Mononuclear cell (primary cell): Measurements from ENCODE around the gene RNF224. TPM values are rescaled to one million over a fixed set of nuclear protein-coding genes. Genes with fewer than 3 reads are reported as not detected.

ENCODE experiments used
- H3K27me3 ChIP-seq: 2 replicates; pipeline ENCODE4 v1.6.0; 2011; ENCODE audit warnings: low read length, control low read depth; ENCODE audit not compliant: insufficient read depth
- H3K4me1 ChIP-seq: 2 replicates; pipeline ENCODE4 v1.5.1; 2011; ENCODE audit warnings: mild to moderate bottlenecking, low read length, control low read depth; ENCODE audit not compliant: insufficient read depth
- H3K4me3 ChIP-seq: 2 replicates; pipeline ENCODE4 v1.5.1; 2011; ENCODE audit warnings: mild to moderate bottlenecking, low read length, moderate library complexity
- H3K9me3 ChIP-seq: 2 replicates; pipeline ENCODE4 v1.5.1; 2011; ENCODE audit warnings: low read depth, mild to moderate bottlenecking, control low read depth, low read length
- total RNA-seq: library from RNA; depleted of rRNA; stranded (reverse); fragments of >200 nt; gene quantifications from one replicate; pipeline ENCODE4 v1.2.3, GENCODE V29; 2012

RNF224 gene
- total RNA-seq, 1 donor, result 0.10 TPM

DNA sequence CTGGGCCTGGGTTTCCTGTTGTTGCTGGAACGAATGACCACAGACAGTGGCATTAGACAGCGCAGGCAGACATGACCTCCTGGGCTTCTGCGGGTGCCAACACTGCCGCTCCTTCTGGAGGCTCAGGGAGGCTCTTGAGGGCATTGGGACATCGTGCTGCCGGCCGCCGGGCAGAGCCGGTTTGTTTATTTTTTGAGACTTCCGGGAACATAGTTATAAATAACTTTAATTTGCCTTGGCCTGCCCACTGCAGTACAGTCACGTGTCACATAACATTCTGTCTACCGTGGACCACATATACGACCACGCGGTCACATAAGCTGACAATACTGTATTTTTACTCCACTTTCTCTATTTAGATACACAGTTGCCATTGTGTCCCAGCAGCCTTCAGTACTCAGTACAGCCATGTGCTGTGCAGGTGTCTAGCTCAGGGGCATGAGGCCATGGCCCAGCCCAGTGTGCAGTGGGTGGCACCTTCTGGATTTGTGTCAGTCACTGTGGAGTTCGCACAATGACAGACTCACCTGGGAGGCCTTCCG is 42.0 kb downstream of the RNF224 start:
- H3K4me3 ChIP-seq, result no peak overlapping the region
- no peaks in the 10 kb centered on the region for H3K9me3 ChIP-seq
- peaks cover 26% of the 10 kb centered on the region for H3K4me1 ChIP-seq
- no peaks in the 10 kb centered on the region for H3K27me3 ChIP-seq

DNA sequence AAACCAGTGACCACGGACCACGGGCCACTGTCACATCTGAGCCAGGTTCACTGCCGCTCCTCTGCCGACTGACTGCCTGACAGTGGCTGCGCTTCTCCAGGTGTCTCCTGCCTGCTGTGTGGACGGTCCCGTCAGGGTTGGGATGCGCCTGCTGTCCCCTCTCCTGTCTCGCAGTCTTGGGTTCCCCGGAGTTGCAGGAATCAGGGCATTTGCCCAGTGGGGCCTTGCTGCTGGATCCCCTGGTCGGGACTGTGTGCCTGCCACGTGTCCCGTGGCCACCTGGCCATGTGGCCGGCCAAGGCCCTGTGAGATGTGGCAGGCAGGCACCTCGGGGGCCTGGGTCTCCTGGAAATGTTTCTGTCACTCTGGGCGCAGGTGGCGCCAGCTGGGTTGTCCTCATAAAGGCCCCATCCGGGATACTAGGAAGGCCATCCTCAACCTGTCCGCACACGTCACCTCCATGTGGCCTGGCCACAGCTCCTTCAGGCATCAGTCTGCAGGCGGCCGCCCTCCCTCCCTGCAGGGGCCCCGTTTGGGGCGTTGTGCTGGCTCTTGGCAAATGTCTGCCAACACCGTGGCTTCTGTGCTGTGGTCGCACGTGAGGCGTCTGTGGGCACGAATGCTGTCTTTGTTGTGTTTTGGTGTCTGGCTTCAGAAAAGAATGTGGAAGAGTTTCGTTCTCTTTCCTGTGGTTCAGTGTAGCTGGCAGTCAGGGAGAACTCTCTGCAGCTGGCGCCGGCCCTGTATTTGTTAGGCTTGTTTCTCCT is 43.8 kb downstream of the RNF224 start:
- Histone ChIP-seq H3K4me1 (peaks cover 37% of the 10 kb centered on the region), H3K9me3 (no peaks in the 10 kb centered on the region), H3K4me3 (no peak overlapping the region), H3K27me3 (no peaks in the 10 kb centered on the region)

DNA sequence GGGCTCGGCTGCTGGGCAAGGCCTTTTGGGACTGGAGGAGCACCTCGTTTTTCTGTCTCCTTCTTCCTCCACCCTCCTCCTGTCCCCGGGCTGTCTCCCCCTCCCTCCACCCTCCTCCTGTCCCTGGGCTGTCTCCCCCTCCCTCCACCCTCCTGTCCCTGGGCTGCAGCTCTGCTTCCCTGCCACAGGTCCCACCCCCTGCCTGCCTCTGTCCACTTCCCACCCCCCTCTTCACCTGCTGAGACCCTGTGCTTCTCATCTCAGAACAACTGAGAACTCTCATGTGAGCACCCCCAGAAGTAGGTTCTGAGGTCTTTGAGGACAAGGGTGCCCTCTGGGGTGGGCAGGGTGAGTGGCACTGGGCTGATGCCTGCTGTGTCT is 44.4 kb downstream of the RNF224 start:
- Histone ChIP-seq H3K4me3 (no peak overlapping the region), H3K27me3 (no peaks in the 10 kb centered on the region), H3K4me1 (peaks cover 42% of the 10 kb centered on the region), H3K9me3 (no peaks in the 10 kb centered on the region)

DNA sequence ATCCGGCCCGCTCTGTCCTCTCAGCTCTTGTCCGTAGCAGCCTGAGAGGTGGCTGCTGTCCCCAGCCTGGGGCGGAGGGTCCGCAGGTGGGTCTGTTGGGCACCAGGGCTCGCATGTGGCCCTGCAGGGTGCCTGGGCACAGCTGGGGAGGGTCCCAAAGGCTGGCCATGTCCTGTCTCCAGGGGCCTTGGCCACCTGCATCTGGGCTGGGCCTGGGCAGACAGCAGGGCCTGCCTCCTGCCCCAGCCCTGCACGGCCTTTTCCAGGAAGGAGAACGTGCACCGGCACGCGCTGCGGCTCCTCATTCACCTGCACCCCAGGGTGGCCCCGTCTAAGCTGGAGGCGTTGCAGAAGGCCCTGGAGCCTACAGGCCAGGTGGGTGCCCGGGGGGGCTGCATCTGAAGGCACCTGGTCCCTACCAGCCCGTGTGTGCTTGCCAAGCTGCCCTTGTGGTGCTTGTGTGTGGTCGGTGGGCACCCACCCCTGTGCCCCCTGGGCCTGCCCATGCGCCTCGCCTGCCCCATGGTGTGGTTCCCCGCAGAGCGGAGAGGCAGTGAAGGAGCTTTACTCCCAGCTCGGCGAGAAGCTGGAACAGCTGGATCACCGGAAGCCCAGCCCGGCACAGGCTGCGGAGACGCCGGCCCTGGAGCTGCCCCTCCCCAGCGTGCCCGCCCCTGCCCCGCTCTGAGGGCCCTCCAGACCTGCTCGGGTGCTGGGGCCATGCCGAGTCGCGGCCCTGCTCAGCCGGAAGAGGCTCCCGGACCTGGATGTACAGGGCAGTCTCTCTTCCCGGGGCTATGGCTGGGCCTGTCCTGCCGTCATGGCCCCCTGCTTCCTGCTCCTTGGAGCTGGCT is 45.2 kb downstream of the RNF224 start:
- Histone ChIP-seq H3K4me3 (no peak overlapping the region), H3K4me1 (peaks cover 50% of the 10 kb centered on the region), H3K9me3 (no peaks in the 10 kb centered on the region), H3K27me3 (no peaks in the 10 kb centered on the region)

DNA sequence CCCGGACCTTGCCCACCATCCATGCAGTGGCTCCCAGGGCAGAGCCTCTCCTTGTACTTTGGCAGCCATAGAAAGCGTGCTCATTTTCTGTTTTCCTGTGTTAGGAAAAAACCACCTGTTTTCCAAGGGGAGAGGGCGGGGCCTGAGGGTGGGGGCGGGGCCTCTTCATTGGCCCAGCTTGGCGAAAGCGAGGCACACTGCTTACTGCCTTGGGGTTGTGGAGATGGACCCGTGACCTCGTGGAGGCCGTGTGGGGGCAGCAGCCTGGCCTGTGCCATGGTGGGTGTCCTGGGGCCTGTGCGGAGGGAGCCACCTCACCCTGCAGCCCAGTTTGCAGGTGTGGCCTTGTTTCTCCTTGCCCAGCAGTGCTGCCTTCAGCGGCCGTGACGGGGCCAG is 45.8 kb downstream of the RNF224 start:
- H3K9me3 ChIP-seq, result no peaks in the 10 kb centered on the region
- peaks cover 48% of the 10 kb centered on the region for H3K4me1 ChIP-seq
- H3K27me3 ChIP-seq, result no peaks in the 10 kb centered on the region
- H3K4me3 ChIP-seq, result no peak overlapping the region

DNA sequence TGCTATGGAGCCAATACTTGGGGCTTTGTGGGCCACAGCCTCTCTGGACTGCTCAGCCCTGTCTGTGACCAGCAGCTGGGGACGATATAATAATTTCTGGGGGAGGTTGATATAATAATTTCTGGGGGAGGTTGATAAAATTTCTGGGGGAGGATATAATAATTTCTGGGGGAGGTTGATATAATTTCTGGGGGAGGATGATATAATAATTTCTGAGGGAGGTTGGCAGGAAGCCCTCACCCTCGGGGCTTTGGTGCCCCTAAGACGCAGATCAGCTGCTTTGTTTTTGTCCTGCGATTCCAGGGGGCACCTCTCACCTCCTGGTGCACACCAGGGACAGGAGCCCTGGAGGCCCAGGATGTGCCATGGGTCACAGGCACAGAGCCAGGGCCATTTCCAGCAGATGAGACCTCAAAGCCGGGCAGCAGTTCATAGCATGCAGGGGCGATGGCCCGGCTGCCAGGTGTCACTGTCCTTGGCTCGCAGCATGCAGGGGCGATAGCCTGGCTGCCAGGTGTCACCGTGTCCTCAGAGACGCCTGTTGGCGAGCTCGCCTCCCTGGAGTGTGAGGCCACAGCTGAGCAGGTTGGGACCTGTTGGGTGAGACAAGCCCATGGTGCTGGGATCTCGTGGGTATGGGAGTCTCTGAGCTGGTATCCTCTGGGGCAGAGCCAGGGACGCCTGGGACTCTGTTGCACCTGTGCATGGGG is 46.5 kb downstream of the RNF224 start:
- Histone ChIP-seq H3K4me3 (no peak overlapping the region), H3K4me1 (peaks cover 46% of the 10 kb centered on the region), H3K27me3 (no peaks in the 10 kb centered on the region), H3K9me3 (no peaks in the 10 kb centered on the region)

DNA sequence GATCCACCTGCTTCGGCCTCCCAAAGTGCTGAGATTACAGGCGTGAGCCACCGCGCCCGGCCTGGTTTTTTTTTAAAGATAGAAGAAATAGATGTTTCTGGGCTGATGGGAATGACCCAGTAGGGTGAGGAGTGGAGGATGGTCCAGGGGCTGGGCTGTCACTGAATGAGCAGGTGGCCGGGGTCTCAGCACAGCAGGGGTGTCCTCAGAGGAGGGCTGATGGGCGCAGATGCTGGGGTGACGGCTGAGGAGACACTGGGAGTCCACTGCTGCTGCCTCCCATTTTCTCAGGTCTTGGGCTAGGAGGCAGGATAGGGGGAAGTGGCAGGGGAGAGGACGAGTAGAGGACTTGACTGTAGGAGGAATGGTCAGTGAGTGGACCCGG is 47.9 kb downstream of the RNF224 start:
- Histone ChIP-seq H3K4me3 (no peak overlapping the region), H3K4me1 (peaks cover 54% of the 10 kb centered on the region), H3K9me3 (no peaks in the 10 kb centered on the region), H3K27me3 (no peaks in the 10 kb centered on the region)

DNA sequence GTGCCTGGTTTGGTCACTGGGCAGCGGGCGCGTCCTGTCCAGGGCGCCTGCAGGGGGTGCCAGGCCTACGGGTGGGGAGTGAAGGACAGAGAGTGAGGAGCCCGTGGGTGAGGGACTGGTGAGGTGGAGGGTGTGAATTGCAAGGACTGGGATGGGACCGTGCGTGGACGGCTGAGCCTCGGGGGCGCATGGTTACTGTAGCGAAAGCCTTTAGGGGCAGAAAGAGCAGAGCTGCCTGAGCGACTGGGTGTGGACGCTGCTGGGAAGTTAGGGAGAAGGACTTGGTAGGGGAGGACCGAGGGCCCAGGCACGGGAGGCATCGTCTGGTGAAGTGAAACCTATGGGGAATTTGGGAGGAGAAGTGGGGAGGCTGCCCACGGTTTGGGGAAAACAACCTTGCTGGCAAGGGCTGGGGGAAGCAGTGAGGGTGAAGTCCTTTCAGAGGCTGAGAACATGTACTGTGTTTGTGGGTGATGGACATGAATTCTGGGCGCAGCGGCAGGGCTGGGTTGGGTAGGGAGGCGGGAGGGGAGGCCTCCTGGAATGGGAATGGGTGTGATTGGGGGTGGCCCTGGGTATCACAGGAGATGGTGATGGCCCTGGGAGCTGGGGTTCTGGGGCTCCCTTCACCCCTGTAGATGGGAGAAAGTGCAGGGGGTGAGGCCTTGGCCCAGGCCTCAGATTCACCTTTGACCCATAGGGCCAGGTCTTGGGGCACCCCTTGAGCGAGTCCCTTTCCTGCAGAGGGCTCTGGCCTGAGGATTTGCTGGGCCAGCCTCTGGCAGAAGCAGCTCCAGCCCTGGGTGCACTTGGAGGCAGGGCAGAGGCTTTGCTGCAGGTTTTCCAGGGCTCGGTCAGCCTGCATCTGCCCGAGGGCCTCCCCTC is 48.5 kb downstream of the RNF224 start:
- no peaks in the 10 kb centered on the region for H3K9me3 ChIP-seq
- H3K4me1 ChIP-seq, result peaks cover 60% of the 10 kb centered on the region
- no peaks in the 10 kb centered on the region for H3K27me3 ChIP-seq
- no peak overlapping the region for H3K4me3 ChIP-seq

DNA sequence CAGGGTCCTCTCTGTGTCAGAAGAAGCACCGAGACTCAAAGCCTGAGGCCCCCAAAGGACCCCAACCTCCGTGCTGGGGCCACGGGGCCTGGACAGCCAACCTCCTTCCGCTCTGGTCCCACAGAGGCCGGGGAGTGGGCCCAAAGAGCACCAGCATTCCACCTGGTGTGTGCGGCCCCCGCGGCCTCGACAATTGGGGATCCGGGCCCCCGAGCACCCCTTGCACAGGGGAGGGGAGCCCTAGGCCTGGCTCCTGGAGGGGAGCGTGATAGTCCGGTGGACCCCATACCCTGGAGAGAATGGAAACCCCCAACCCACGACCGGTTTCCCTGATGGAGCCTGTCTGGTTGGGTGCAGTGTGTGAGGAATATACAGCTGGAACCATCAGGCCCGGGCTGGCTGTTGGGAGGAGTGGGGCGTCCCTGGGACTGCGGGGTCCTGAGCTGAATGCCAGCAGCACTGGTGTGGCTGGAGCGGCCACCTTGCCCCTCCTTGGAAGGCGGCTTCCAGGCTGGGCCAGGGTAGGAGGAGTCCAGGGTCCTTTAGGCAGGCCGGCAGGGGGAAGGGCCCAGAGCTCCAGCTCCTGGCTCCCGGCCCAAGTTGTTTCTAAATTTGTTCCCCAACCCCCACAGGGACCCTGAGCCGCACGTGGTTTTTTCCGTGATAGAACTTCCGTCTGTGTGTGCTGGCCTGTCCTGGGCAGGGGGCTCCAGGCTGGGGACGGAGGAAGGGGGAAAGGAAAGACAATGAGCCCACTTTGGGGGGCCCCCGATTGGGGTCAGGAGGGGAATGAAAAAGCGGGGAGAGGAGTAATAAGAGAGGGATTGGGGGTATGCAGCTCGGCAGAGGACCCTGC is 49.4 kb downstream of the RNF224 start:
- H3K4me3 ChIP-seq, result peak overlapping the region; percentile 81
- no peaks in the 10 kb centered on the region for H3K27me3 ChIP-seq
- peaks cover 64% of the 10 kb centered on the region for H3K4me1 ChIP-seq
- no peaks in the 10 kb centered on the region for H3K9me3 ChIP-seq

DNA sequence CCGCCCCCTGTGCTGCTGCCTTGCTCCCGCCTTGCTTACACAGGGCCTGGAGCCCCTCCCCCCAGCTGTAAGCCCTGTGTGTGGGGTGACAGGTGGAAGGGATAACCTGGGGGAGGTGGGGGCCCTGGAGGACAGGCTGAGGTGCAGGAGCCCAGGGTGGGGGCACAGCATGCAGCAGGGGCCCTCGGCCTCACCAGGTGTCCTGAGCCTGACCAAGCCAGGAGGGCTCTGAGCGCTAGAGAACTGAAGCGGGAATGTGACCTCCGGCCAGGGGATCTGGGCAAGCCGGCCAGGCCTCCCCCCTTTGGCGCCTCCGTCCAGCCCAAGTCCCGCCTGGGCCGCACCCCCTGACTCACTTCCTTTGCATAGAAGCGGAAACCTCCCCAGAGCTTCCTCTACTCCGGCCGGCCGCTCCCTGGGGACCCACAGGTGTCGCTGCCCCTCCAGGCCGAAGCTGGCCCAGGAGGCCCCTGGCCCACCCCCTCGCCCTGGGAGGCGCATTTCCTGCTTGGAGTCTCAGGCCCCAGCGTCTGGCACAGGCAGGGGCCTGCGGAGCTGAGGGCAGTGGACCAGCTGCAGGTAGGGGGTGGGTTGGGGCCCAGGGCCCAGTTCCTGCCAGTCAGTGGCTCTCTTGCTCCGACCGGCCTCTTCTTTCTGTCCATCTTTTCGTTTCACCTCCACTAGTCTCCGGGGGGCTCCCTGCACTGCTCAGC is 50.2 kb downstream of the RNF224 start, which contains the start of gene TOR4A:
TOR4A (plus strand) TSS at position 398 of the 713 bp plus-strand sequence. CDS start 964 bp downstream, outside the sequence.
- H3K27me3 ChIP-seq, result no peaks in the 10 kb centered on the region
- H3K4me3 ChIP-seq, result peak within 1 kb of the TSS; percentile 81
- H3K4me1 ChIP-seq, result peaks cover 60% of the 10 kb centered on the region
- no peaks in the 10 kb centered on the region for H3K9me3 ChIP-seq

DNA sequence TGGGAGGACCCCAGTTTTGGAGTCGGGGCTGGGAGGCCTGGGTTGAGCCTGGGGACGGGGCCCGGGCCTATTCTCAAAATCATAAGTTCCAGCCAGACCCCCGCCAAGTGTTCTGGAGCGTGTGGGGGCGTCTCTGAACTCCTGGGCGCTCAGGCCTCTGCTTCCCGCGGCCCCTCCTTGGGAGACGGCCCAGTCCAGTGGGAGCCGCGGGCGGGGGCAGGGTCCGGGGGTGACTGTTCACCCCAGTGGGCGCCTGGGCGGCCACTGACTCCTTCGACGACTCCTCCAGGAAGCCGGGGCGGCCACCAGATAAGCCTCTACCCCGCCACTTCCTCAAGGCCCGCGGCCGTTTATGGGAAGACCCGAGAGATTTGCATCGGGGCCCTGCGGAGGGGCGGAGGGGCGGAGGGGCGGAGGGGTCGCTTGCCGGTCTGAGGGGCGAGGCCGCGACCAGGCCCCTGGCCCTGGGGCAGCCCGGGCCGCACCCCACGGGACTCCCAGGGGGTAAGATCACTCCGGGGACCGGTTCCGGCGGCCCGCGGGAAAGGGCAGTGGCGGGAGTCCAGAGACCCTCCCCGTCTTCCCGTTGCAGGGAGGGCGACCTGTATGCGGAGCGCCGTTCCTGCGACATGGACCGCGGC is 50.9 kb downstream of the RNF224 start:
- Histone ChIP-seq H3K27me3 (no peaks in the 10 kb centered on the region), H3K9me3 (no peaks in the 10 kb centered on the region), H3K4me1 (peaks cover 65% of the 10 kb centered on the region), H3K4me3 (peak overlapping the region; percentile 81)
